OCI-LY7 (cell line): Measurements from ENCODE around the gene DPP8. TPM values are rescaled to one million over a fixed set of nuclear protein-coding genes. Genes with fewer than 3 reads are reported as not detected.

Source experiments
- BruUV-seq: library from RNA; stranded (reverse); fragments of 400-500 nt; replicated peaks from 2 replicates; lab custom pipeline; 2021; lab: Mats Ljungman, UMichigan
- CTCF ChIA-PET: fragments of 300-600 bp; sonication (Branson Sonifier 250); formaldehyde crosslinking; loops from one replicate; lab custom pipeline; 2022; ENCODE audit warnings: antibody characterized with exemption; ENCODE audit not compliant: unreplicated experiment; lab: Charles Lee
- POLR2A ChIA-PET: fragments of 300-600 bp; sonication (Branson Sonifier 250); formaldehyde crosslinking; loops from one replicate; lab custom pipeline; 2022; ENCODE audit warnings: antibody characterized with exemption; lab: Charles Lee
- DNase-seq: peaks from one replicate; pipeline ENCODE4 v3.0.0-alpha.2; 2015; ENCODE audit warnings: low spot score
- H2AFZ ChIP-seq: fragments of 200-600 bp; sonication (generic), shearing (Covaris generic); 2 replicates; pipeline ENCODE4 v1.6.1; 2014; ENCODE audit warnings: mild to moderate bottlenecking, antibody characterized with exemption, low read length, moderate library complexity
- H3K27ac ChIP-seq: fragments of 200-600 bp; sonication (generic); 2 replicates; pipeline ENCODE4 v1.5.1; 2014; ENCODE audit warnings: mixed run types, low read depth, mild to moderate bottlenecking, moderate library complexity, low read length, inconsistent platforms; ENCODE audit not compliant: poor library complexity, severe bottlenecking
- H3K36me3 ChIP-seq: fragments of 200-600 bp; sonication (generic); 2 replicates; pipeline ENCODE4 v1.6.1; 2014; ENCODE audit warnings: mild to moderate bottlenecking, antibody characterized with exemption, low read length, moderate library complexity, mixed read lengths; ENCODE audit not compliant: insufficient read depth
- H3K4me1 ChIP-seq: fragments of 200-600 bp; sonication (generic); 2 replicates; pipeline ENCODE4 v1.5.1; 2014; ENCODE audit warnings: mild to moderate bottlenecking, low read length; ENCODE audit not compliant: insufficient read depth, poor library complexity, severe bottlenecking
- H3K4me2 ChIP-seq: fragments of 200-600 bp; sonication (generic); 2 replicates; pipeline ENCODE4 v1.6.1; 2014; ENCODE audit warnings: mild to moderate bottlenecking, low read length
- H3K4me3 ChIP-seq: fragments of 200-600 bp; sonication (generic); 2 replicates; pipeline ENCODE4 v1.5.1; 2014; ENCODE audit warnings: mild to moderate bottlenecking, low read depth, low read length; ENCODE audit not compliant: poor library complexity, severe bottlenecking
- H3K79me2 ChIP-seq: fragments of 200-600 bp; sonication (generic); 2 replicates; pipeline ENCODE4 v1.6.1; 2016; ENCODE audit warnings: low read depth, mild to moderate bottlenecking, low read length, moderate library complexity, mixed read lengths; ENCODE audit not compliant: insufficient read depth
- H3K9me2 ChIP-seq: fragments of 200-600 bp; sonication (generic); 2 replicates; pipeline ENCODE4 v1.6.1; 2016; ENCODE audit warnings: mild to moderate bottlenecking, low read length, mixed read lengths; ENCODE audit not compliant: insufficient read depth
- H3K9me3 ChIP-seq: fragments of 200-600 bp; sonication (generic); 2 replicates; pipeline ENCODE4 v1.6.1; 2014; ENCODE audit warnings: mild to moderate bottlenecking, mixed run types, low read length, mixed read lengths
- H4K20me1 ChIP-seq: fragments of 200-600 bp; sonication (generic); 2 replicates; pipeline ENCODE4 v1.6.1; 2014; ENCODE audit warnings: mild to moderate bottlenecking, antibody characterized with exemption, low read length, moderate library complexity, mixed read lengths; ENCODE audit not compliant: insufficient read depth
- EZH2phosphoT487 ChIP-seq: fragments of 200-600 bp; sonication (generic); IDR thresholded peaks from 2 replicates; pipeline ENCODE4 v1.6.1; 2018; ENCODE audit warnings: low read depth, borderline replicate concordance, mild to moderate bottlenecking, mixed run types, antibody characterized with exemption, low read length, moderate library complexity, mixed read lengths
- intact Hi-C: fragments of 100-400 bp; cut with micrococcal nuclease; formaldehyde crosslinking; loops from one replicate; pipeline ENCODE4 v1.10.0; 2022; ENCODE audit not compliant: unreplicated experiment
- total RNA-seq, 2 experiments: library from RNA; depleted of rRNA in 1 of 2; stranded (reverse); fragments of >200 nt in 1 of 2; shearing (Covaris generic) in 1 of 2; gene quantifications; 2 replicates each; pipeline ENCODE4 v1.2.3, GENCODE V29; 2014 to 2022
- TF ChIP-seq, protein P1 (sequence below): fragments of 200-600 bp; sonication (generic); conservative IDR thresholded peaks from 2 replicates; pipeline ENCODE4 v1.5.1; 2014; ENCODE audit warnings: mild to moderate bottlenecking, antibody characterized with exemption, low read length, moderate library complexity, mixed read lengths

Gene DPP8
- total RNA-seq, 2 experiments from 2014 or later = 43.0 to 52.1 TPM

DNA sequence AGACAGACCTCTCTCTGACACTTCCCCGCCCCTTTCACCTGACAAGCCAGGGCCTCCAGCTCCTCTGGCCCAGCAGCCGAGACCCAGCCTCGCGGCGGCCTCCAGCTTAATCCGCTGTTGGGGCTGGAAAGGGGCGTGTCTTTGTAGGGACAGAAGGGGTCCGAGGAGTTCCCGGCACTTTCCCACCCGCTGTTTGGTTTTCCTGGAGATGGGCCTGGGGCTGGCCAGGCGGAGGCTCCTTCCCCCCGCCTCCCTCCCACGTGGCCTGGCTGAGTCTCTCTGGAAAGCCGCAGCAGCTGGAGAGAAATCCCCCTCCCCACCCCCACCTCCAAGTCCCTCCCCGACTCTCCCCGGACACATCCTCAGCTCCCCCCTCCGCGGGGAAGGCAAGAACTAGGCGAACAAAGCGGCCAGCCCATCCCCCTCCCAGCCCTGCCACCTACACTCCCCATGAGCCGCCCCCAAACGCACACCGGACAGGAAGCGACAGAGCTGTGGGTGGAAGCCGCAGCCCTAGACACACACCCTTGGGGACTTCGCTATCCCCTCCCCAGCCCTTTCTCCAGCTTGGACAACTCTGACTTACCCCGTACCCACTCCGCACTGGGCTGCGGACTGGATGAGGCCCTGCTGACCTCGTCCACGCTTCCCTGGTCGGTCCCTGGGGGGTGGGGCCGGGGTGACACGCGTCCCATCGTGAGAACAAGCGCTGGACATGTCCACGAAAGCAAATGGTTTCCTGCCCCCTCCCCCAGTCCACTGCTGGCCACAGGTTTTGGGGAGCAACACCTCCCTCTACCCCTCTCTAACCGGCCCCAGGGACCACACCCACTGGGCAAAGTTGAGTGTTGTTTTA, 95.9 kb downstream of the DPP8 start:
- ChIA-PET POLR2A (no interaction called here), CTCF (no interaction called here)
- no peak overlapping the region for H3K4me2 ChIP-seq
- no peaks in the 10 kb centered on the region for H3K4me1 ChIP-seq
- BruUV-seq = no TSS peak
- DNase-seq = no peak
- H2AFZ ChIP-seq = no peak overlapping the region
- intact Hi-C loops = no loop called here
- no peaks in the 10 kb centered on the region for H3K79me2 ChIP-seq
- no peak for TF ChIP-seq EZH2phosphoT487
- TF ChIP-seq, protein P1, sequence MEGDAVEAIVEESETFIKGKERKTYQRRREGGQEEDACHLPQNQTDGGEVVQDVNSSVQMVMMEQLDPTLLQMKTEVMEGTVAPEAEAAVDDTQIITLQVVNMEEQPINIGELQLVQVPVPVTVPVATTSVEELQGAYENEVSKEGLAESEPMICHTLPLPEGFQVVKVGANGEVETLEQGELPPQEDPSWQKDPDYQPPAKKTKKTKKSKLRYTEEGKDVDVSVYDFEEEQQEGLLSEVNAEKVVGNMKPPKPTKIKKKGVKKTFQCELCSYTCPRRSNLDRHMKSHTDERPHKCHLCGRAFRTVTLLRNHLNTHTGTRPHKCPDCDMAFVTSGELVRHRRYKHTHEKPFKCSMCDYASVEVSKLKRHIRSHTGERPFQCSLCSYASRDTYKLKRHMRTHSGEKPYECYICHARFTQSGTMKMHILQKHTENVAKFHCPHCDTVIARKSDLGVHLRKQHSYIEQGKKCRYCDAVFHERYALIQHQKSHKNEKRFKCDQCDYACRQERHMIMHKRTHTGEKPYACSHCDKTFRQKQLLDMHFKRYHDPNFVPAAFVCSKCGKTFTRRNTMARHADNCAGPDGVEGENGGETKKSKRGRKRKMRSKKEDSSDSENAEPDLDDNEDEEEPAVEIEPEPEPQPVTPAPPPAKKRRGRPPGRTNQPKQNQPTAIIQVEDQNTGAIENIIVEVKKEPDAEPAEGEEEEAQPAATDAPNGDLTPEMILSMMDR = no peak
- no peaks in the 10 kb centered on the region for H3K9me3 ChIP-seq
- H3K27ac ChIP-seq = no peak overlapping the region
- no peaks in the 10 kb centered on the region for H3K9me2 ChIP-seq
- no peak overlapping the region for H3K4me3 ChIP-seq
- H3K36me3 ChIP-seq = no peaks in the 10 kb centered on the region
- no peaks in the 10 kb centered on the region for H4K20me1 ChIP-seq

DNA sequence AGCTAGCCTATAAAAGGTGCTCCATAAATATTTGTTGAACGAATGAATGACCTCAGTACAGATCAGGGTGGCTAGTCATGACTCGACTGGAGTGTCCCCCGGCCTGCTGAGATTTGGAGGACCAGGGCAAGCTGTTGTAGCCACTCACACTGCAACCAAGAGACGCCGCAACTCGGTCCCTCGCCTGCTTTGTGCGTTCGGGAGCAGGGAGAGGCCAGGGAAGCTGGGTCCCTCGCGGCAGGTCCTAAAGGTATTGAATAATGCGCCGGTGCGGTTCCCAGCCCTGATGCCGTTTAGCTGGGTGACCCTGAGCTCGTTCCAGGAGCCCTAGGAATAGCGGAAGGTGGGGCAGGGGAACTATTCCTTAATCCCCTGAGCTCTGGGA, 96.5 kb downstream of the DPP8 start:
- no peaks in the 10 kb centered on the region for H3K36me3 ChIP-seq
- no peak overlapping the region for H3K27ac ChIP-seq
- DNase-seq = no peak
- H2AFZ ChIP-seq = no peak overlapping the region
- TF ChIP-seq, protein P1 = no peak
- TF ChIP-seq EZH2phosphoT487 = no peak
- CTCF ChIA-PET = no interaction called here
- POLR2A ChIA-PET = no interaction called here
- no peaks in the 10 kb centered on the region for H3K9me3 ChIP-seq
- intact Hi-C loops = no loop called here
- H3K4me2 ChIP-seq = no peak overlapping the region
- H3K79me2 ChIP-seq = no peaks in the 10 kb centered on the region
- BruUV-seq = no TSS peak
- no peaks in the 10 kb centered on the region for H3K9me2 ChIP-seq
- H4K20me1 ChIP-seq = no peaks in the 10 kb centered on the region
- H3K4me3 ChIP-seq = no peak overlapping the region
- no peaks in the 10 kb centered on the region for H3K4me1 ChIP-seq

DNA sequence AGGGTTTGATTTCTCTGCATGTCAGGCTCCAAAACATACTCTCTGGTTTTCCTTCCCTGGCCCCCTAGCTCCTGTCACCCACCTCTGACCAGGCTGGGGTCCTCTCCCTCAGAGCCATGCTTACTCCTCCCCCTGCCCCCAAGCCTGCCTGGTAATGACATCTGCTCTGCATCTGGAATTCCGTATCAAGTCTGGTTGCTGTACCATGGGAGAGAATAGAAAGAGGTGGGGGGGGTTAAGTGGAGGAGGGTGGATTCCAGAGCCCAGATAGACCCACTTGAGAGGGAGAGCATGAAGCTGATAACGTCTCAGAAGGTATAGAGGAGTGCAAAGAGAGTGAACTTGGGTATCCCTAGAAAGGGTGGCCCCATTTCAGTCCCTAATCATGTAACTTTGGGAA, 98.9 kb downstream of the DPP8 start:
- ChIA-PET POLR2A (interaction anchor here (0.6 to 1.2 kb wide), 2 partner anchors 13 to 21 kb away, joined by 3 read pairs; no protein-coding TSS in a partner anchor), CTCF (no interaction called here)
- H4K20me1 ChIP-seq = no peaks in the 10 kb centered on the region
- H3K4me3 ChIP-seq = no peak overlapping the region
- H3K79me2 ChIP-seq = no peaks in the 10 kb centered on the region
- no peaks in the 10 kb centered on the region for H3K4me1 ChIP-seq
- intact Hi-C loops = no loop called here
- H3K4me2 ChIP-seq = no peak overlapping the region
- no peaks in the 10 kb centered on the region for H3K9me3 ChIP-seq
- H2AFZ ChIP-seq = no peak overlapping the region
- no peak overlapping the region for H3K27ac ChIP-seq
- no peaks in the 10 kb centered on the region for H3K36me3 ChIP-seq
- TF ChIP-seq, protein P1 = no peak
- no peak for TF ChIP-seq EZH2phosphoT487
- BruUV-seq = no TSS peak
- H3K9me2 ChIP-seq = no peaks in the 10 kb centered on the region
- DNase-seq = no peak
